ENCODE measurements around the gene AKAP1. TPM values are rescaled to one million over a fixed set of nuclear protein-coding genes. Genes with fewer than 3 reads are reported as not detected.
A peak's percentile ranks its signal among the peaks of the same experiment; 100 is the strongest.

Gene AKAP1
- total RNA-seq, 6 experiments from 2014 or later, result 31.2 to 58.5 (median 43.1) TPM

DNA sequence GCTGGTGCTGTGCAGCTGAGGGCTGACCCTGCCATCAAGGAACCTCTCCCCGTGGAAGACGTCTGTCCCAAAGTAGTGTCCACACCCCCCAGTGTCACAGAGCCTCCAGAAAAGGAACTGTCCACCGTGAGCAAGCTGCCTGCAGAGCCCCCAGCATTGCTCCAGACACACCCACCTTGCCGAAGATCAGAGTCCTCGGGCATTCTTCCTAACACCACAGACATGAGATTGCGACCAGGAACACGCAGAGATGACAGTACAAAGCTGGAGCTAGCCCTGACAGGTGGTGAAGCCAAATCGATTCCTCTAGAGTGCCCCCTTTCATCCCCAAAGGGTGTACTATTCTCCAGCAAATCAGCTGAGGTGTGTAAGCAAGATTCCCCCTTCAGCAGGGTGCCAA, 20.5 kb downstream of the AKAP1 start:
- H3K36me3 ChIP-seq, result no peaks in the 10 kb centered on the region
- no peak overlapping the region for H3K4me3 ChIP-seq
- TF ChIP-seq POLR2A (IDR thresholded peaks at IDR 0.05), result no peak
- TF ChIP-seq, protein P1, sequence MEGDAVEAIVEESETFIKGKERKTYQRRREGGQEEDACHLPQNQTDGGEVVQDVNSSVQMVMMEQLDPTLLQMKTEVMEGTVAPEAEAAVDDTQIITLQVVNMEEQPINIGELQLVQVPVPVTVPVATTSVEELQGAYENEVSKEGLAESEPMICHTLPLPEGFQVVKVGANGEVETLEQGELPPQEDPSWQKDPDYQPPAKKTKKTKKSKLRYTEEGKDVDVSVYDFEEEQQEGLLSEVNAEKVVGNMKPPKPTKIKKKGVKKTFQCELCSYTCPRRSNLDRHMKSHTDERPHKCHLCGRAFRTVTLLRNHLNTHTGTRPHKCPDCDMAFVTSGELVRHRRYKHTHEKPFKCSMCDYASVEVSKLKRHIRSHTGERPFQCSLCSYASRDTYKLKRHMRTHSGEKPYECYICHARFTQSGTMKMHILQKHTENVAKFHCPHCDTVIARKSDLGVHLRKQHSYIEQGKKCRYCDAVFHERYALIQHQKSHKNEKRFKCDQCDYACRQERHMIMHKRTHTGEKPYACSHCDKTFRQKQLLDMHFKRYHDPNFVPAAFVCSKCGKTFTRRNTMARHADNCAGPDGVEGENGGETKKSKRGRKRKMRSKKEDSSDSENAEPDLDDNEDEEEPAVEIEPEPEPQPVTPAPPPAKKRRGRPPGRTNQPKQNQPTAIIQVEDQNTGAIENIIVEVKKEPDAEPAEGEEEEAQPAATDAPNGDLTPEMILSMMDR (IDR thresholded peaks at IDR 0.05), result no peak
- H3K4me1 ChIP-seq, result peaks cover 0 to 45% (median 20%) of the 10 kb centered on the region in 4 donors
- ATAC-seq, result no peak
- H3K27ac ChIP-seq, result no peak overlapping the region
- DNase-seq, result no peak
- H3K9me3 ChIP-seq, result no peaks in the 10 kb centered on the region
- WGBS (ENCODE audit: insufficient coverage, low coverage, low lambda C conversion rate, missing lambda C conversion rate), result no CpG with 5 or more reads among the region's 8 CpGs
- no peaks in the 10 kb centered on the region for H3K27me3 ChIP-seq
- intact Hi-C loops (cut with DNase I), result no loop called here

DNA sequence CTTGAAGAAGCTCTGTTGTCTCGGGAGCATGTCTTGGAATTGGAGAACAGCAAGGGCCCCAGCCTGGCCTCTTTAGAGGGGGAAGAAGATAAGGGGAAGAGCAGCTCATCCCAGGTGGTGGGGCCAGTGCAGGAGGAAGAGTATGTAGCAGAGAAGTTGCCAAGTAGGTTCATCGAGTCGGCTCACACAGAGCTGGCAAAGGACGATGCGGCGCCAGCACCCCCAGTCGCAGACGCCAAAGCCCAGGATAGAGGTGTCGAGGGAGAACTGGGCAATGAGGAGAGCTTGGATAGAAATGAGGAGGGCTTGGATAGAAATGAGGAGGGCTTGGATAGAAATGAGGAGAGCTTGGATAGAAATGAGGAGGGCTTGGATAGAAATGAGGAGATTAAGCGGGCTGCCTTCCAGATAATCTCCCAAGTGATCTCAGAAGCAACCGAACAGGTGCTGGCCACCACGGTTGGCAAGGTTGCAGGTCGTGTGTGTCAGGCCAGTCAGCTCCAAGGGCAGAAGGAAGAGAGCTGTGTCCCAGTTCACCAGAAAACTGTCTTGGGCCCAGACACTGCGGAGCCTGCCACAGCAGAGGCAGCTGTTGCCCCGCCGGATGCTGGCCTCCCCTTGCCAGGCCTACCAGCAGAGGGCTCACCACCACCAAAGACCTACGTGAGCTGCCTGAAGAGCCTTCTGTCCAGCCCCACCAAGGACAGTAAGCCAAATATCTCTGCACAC, 21.2 kb downstream of the AKAP1 start:
- TF ChIP-seq POLR2A (IDR thresholded peaks at IDR 0.05), result no peak
- TF ChIP-seq, protein P1 (IDR thresholded peaks at IDR 0.05), result peak; percentile 20 to 50 (median 44)
- Histone ChIP-seq H3K9me3 (no peaks in the 10 kb centered on the region), H3K4me1 (peaks cover 0 to 52% (median 24%) of the 10 kb centered on the region in 4 donors), H3K27me3 (no peaks in the 10 kb centered on the region), H3K4me3 (no peak overlapping the region), H3K36me3 (no peaks in the 10 kb centered on the region), H3K27ac (no peak overlapping the region)
- peak; percentile 27 to 57 (median 34) for ATAC-seq
- peak in 1 of 3 donors; percentile 55 for DNase-seq
- intact Hi-C loops (cut with DNase I), result no loop called here
- 80% methylated on average over 12 of the region's 17 CpGs for WGBS (ENCODE audit: insufficient coverage, low coverage, low lambda C conversion rate, missing lambda C conversion rate)

DNA sequence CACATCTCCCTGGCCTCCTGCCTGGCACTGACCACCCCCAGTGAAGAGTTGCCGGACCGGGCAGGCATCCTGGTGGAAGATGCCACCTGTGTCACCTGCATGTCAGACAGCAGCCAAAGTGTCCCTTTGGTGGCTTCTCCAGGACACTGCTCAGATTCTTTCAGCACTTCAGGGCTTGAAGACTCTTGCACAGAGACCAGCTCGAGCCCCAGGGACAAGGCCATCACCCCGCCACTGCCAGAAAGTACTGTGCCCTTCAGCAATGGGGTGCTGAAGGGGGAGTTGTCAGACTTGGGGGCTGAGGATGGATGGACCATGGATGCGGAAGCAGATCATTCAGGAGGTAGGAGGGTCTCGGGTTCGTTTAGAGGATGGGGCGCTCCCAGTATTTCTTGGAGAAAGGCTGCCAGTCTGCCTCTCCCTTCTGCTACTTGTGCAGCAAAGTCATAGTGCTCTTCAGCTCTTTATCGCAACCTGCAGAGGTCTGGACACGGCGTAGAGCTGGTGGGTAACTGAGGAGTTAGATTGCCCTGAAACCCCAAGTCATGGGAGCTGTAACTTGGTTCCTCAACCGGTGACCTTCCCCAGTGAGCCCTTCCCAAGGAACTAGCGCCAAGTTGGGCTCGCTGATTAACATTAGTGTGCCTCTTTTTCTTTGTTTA, 21.9 kb downstream of the AKAP1 start:
- H3K9me3 ChIP-seq, result no peaks in the 10 kb centered on the region
- H3K4me1 ChIP-seq, result peaks cover 0 to 53% (median 24%) of the 10 kb centered on the region in 4 donors
- no peak overlapping the region for H3K4me3 ChIP-seq
- no peak for TF ChIP-seq POLR2A (IDR thresholded peaks at IDR 0.05)
- TF ChIP-seq, protein P1 (IDR thresholded peaks at IDR 0.05), result no peak
- intact Hi-C loops (cut with DNase I), result no loop called here
- DNase-seq (no peak), ATAC-seq (no peak)
- WGBS (ENCODE audit: insufficient coverage, low coverage, low lambda C conversion rate, missing lambda C conversion rate), result 67% methylated on average over 1 of the region's 14 CpGs
- H3K27me3 ChIP-seq, result no peaks in the 10 kb centered on the region
- H3K27ac ChIP-seq, result peak overlapping the region in 1 of 3 donors; percentile 55
- H3K36me3 ChIP-seq, result peaks cover 0 to 4% (median 0%) of the 10 kb centered on the region in 4 donors

DNA sequence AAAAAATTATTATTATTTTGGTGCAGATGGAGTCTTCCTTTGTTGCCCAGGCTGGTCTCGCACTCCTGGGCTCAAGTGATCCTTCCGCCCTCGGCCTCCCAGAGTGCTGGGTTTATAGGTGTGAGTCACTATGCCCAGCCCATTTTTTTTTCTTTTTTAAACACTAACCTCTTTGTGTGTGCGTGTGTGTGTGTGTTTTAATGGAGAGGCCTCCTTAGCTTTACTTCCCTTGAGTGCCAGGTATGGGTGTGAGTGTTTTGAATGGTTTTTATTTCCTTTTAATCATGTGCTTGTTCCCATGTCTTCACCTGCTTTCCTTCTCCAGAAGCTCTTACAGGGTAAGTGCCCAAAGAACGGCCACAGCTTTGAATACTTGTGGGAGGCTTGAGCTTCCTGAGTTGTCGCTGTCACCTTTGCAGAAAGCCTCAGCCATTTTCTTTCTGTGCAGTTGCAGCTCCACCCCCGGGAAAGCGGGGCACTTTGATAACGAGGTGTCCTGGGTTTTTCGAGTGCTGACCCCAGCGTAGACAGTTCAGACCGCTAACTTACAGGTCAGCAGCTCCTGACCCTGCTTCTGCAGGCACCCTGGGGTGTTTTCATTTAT, 22.6 kb downstream of the AKAP1 start:
- H3K27me3 ChIP-seq, result no peaks in the 10 kb centered on the region
- H3K27ac ChIP-seq, result peak overlapping the region in 1 of 3 donors; percentile 55
- peaks cover 0 to 53% (median 24%) of the 10 kb centered on the region in 4 donors for H3K4me1 ChIP-seq
- H3K9me3 ChIP-seq, result no peaks in the 10 kb centered on the region
- peak in 3 of 4 donors; percentile 5 to 16 (median 7) for ATAC-seq
- TF ChIP-seq, protein P1 (IDR thresholded peaks at IDR 0.05), result no peak
- no peak for TF ChIP-seq POLR2A (IDR thresholded peaks at IDR 0.05)
- intact Hi-C loops (cut with DNase I), result no loop called here
- peaks cover 0 to 4% (median 0%) of the 10 kb centered on the region in 4 donors for H3K36me3 ChIP-seq
- H3K4me3 ChIP-seq, result no peak overlapping the region
- WGBS (ENCODE audit: insufficient coverage, low coverage, low lambda C conversion rate, missing lambda C conversion rate), result 43% methylated on average over 12 of the region's 12 CpGs
- no peak for DNase-seq

All from right lobe of liver (tissue), 6 donors.